ENCODE data around the gene SIRPB2. TPM values are rescaled to one million over a fixed set of nuclear protein-coding genes. Genes with fewer than 3 reads are reported as not detected.

The SIRPB2 gene
- total RNA-seq: 1.0 TPM

DNA sequence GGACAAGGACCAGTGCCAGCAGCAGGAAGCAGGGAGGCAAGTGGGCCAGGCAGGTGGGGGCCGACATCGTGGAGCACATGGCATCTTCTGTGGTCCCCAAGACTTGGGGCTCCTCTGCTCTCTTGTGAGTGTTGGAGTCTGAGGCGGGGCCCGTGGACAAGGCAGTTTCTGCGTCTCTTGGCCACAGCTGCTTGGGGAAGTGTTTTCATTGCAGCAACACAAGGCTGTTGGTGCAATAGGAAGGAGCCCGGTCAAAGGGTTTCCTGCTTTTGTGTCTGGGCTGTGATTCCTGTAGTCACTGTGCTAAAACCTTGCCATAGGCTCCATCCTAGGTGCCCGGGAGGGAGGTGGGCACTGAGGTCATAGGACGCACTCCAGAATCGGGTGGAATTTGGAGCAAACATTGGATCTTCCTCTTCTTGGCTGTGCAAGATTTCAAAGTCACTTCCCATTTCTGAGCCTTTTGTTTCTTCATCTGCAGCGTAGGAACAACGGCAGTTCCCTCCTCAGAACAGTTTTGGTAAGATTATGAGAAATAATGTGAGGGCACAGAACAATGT, at the start of gene SIRPB2:
Gene SIRPB2, minus strand, starts transcription at position 140 of the 560 bp plus-strand sequence. Its CDS starts 61 bp downstream, at position 79.
- peak; percentile 3 for ATAC-seq

DNA sequence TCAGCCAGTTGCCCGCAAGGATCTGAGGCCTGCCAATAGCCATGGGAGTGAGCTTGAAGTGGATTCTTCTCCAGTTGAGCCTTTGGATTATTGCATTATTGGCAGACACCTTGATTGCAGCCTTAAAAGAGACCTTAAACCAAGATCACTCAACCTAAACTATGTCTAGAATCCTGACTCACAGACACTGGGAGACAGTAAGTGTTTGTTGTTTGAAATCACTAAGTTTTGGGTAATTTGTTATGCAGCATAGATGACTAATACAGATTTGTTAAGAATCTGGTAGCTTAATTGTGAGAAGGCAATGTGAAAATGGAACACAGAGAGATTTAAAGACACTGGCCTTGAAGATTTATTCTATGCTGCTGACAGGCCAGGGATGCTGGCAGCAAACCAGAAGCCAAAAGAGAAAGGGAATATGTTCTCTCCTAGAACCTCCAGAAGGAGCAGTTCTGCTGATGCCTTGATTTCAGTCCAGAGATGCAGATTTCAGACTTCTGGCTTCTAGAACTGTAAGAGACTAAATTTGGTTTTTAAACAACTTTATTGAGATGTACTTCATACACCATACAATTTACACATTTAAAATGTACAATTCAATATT, 48.7 kb upstream of the SIRPB2 start:
- ATAC-seq: no peak

DNA sequence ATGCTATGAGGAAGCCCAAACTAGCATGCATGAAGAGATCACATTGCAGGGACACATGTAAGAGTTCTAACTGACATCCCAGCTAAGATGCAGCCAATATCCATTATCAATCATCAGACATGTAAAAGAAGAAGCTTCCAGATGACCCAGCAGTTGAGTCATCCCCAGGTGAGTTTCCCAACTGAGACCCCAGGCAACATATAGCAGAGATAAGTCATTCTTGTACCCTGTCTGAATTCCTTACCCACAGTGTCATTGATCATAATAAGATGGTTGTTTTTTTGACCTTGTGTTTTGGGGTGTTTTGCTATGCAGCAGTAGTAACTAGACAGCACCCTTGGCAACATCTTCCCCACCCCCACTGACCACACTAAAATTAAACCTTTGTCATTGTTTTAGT, 47.4 kb upstream of the SIRPB2 start:
- no peak for ATAC-seq

DNA sequence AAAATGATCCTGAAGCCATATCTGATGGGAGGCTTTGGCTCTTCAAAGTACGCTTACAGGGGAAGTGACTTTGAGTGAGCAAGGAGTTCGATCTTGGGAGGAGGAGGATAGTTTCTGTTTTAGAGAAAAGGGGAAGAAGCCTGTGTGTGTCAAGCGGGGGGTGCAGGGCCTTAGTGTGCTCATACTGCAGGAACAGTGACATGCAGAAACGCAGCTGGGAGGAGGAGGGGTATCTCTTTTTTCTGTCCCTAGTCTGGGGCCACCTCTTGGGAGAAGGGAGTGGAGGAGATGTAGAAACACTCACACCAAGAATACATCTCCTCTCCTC, 46.5 kb upstream of the SIRPB2 start:
- ATAC-seq: peak; percentile 26

DNA sequence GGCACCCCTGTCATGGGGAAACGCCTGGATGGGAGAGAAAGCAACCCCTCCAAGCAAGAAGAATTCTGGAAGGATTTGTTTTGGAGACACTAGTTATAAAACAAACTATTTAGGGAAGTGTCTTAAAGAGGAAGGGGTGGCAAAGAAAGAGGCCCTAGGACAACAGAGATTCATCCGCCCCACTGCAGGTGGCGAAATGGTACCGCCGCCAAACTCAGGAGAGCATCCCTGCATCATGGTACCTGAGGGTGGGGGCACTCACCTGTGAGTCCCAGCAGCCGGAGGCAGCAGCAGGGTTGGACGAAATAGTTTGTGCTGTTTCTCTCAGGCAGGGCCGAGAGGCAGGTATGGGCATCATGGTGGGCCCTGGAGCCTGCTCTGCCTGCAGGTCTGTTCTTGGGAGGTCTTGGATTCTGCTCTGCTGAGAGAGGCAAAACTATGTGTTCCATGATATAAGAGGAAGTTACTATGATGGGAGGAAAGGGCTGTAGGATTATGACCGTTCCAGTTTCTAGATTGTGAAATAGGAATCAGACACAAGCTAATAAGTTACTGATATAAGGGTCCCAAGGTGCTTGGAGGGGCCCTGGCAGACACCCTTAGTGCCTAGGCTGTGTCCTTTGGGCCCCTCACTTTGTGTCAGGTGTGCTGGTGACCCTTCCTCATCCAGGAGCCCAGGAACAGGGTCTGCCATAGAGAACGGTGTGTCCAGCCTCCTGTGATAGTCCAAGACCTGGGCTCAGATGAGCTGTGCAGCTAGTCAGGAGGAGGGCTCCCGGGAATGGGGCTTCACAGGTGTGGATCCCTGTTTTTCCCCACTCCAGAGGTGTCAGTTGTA, 45.9 kb upstream of the SIRPB2 start:
- ATAC-seq: no peak

DNA sequence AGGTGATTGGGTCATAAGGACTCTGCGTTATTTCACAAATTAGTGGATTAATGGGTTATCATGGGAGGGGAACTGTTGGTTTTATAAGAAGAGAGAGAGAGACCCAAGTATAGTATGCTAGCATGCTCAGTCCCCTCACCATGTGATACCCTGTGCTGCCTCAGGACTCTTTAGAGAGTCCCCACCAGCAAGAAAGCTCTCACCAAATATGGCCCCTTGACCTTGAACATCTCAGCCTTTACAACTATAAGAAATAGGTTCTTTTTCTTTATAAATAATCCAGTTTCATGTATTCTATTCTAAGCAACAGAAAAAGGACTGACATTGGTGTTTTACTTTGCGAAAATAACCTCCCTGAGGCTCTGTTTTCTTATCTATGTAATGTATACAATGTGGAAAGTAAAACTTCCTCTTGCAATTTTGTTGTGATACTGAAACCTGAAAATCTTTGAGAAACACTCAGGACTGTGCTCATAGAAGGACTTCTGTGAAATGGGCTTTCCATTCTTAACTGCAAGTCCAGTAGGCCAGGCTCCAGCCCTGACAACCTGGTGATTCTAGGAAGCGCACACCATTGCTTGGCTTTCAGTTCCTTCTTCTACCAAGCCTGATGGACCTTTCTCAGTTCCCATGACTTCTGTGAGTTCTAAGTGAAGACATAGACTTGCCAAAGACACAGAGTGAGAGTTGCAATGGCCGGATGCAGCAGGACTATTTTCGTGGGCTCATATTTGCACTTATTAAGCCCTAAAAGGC, 44.4 kb upstream of the SIRPB2 start:
- no peak for ATAC-seq

DNA sequence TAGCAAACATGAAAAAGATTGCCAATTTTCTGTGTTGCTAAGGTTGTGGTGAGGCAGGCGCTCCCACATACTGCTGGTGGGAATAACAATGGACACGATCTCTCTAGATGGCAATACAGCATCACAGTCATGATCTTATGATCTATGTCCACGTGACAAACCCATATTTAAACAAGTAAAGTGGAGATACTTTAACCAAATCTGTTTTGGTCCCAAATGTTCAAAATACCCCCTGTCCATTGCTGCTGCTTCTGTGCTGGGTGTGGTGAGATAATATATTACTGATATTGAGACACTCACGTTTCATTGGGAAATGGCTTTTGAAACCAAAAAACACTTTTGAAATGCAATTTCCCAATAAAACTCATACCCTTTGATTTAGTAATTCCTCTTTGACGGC, 43.3 kb upstream of the SIRPB2 start:
- ATAC-seq: no peak

DNA sequence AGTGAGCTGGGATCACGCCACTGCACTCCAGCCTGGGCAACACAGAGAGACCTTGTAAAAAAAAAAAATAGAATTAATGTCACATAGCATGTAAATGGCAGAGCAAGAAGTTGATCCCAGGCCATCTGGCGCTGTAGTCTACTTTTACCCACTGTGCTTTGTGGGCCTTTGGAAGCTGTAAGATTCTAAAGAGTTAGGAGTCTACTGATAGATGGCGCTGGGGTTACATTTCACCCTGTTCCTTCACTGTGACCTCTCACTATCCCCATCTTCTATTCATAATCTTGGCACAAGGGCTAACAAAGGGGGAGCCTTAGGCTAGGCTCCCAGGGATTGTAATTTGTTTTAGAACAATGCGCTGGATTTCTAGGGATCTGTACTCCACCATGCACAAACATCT, 41.8 kb upstream of the SIRPB2 start:
- peak; percentile 38 for ATAC-seq

DNA sequence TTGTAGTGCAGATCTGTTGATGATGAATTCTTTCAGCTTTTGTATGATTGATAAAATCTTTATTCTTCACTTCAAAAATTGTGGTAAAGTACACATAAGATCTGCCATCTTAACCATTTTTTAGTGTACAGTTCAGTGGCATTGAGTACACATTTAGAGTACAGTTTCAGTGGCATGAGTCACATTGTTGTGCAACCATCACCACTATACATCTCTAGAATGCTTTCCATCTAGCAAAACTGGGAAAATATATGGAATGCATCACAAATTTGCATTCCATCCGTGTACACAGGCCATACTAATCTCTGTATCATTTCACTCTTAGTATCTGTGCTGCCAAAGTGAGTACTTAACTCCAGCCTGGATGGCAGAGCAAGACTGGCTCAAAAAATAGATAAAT, 37.6 kb upstream of the SIRPB2 start:
- ATAC-seq: no peak

DNA sequence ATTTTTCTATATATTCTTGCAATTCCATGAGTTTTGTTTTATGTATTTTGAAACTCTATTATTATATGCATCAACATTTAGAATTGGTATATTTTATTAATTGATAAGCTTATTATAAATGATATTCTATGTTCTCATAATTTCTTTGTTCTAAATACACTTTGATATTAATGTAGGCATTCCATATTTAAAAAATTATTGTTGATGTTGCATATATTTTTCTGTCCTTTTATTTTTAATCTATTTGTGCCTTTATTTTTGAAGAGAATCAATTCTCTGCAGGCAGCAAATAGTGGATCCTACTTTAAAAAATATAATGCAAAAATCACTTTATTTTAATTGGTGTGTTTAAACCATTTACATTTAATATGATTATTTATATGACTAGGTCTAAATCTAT, 36.7 kb upstream of the SIRPB2 start:
- ATAC-seq: no peak

DNA sequence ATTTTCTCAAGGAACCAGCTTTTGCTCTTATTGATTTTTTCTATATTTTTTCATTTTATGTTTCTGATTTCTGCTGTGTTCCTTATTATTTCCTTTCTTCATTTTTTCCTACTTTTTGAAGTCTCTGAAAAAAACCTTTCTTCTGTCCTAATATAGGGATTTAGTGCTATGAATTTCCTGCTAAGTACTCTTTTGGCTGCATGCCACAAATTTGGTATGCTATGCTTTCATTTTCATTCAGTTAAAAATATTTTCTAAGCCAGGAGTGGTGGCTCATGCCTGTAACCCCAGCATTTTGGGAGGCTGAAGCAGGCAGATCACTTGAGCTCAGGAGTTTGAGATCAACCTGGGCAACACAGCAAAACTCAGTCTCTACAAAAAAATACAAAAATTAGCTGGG, 35.7 kb upstream of the SIRPB2 start:
- ATAC-seq: no peak

DNA sequence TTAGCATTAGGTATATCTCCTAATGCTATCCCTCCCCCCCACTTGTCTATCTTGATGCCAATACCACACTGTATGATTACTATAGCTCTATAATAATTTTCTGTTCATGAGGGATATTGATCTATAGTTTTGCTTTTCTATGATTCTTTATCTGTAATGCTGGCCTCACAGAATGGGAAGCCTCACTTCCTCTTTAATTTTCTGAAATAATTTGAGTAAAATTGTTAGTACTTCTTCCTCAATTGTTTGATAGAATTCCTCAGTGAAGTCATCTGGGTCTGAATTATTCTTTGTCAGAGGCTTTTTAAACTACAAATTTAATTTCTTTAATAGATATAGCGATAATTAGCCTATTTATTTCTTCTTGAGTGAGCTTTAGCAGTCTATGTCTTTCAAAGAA, 35.1 kb upstream of the SIRPB2 start:
- no peak for ATAC-seq

DNA sequence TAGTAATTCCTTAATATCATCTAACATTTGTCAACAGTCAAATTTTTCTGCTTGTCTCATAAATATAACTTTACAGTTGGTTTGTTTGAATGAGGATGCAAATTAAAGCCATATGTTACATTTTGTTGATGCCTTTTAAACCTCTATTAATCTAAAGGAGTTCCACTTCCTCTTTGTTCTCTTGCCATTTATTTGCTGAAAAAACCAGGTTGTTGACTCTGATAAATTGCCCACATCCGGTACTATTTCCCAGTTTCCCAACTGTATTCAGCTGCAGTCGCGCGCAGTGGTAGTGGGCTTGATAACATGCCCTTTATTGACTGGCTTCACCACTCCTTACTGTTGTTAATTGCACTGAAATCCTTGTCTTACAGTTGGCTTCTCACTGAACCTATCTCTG, 32.8 kb upstream of the SIRPB2 start:
- no peak for ATAC-seq

DNA sequence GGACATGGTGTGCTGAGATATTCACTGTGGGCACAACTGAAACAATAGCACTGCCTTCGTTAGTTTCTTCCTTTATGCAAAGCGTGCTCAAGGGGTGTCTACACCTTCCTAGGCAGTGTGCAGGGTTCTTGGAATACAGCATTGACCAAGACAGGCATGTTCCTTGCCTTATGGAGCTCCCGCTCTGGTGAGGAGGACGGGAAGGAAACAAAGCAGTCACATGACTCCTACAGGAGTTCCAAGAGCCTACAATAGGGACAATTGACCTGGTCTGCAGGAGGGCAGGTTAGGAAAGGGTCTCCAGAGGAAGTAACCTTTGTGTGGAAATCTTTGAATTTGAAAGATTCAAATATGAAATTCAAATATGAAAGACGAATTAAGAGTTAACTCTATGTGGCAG, 25.8 kb upstream of the SIRPB2 start:
- ATAC-seq: no peak

DNA sequence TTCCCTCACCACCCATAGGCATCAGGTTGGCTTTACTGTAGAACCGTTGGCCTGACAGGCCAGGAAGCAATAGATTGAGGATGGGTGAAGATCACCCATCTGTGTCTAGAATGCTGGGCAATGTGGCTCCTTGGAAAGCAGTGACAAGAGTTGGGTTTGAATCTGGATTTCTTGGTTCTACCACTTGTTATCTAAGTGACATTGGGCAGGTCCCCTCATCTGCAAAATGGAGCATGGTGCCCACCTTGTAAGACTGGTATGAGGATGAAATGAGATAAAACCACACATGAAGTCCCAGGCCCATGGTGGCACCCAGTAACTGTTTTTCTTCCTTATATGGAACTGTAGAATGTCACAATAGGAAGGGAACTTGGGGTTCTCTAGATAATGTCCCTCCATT, 22.6 kb upstream of the SIRPB2 start:
- ATAC-seq: no peak

DNA sequence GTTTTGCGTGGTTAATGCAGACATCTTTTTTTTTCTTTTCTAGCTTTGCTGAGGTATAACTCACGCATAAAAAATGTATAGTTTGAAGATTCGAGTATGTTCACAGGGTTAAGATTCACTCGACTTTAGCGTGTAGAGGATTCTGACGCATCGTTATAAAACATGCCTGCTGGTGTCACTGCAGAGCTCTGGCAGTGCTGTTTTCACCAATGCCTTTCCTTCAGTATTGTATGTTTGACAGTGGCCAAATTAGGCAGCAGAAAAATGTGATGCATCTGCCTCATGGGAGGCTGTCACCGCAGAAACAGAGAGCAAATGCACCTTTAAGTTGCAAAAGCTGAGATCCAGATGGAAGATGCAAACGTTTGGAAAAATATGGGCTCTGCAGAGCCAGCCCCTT, 18.0 kb upstream of the SIRPB2 start:
- peak; percentile 51 for ATAC-seq

DNA sequence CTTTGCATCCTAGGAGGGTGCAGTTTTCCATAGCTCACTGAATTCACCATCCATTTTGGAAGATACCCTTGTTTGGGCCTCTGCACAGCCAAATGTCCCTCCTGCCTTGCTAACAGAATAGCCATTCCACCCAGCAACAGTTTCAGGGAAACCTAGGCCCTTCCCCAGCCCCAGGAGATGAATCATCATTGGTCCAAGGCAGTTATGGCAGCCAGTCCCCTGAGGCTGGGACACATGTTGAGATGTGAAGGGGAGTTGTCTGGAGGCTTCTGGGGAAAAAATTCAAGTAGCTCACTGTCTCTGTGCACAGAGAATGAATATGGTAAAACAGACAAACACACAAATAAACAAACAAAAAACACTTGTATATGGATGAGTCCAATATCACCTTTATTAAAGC, 17.4 kb upstream of the SIRPB2 start:
- no peak for ATAC-seq

DNA sequence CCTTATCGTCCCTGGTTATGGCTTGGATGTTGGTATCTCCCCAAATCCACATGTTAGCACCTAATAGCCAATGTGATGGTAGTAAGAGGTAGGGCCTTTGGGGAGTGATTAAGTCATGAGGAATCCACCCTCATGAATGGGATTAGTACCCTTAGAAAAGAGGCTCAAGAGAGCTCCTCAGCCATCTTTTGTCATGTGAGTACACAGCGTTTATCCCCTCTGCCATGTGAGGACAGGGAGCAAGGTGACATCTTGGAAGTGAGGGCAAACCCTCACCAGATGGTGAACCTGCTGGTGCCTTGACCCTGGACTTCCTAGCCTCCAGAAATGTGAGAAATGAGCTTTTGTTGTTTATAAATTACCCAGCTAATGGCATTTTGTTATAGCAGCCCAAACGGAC, 16.1 kb upstream of the SIRPB2 start:
- ATAC-seq: no peak

DNA sequence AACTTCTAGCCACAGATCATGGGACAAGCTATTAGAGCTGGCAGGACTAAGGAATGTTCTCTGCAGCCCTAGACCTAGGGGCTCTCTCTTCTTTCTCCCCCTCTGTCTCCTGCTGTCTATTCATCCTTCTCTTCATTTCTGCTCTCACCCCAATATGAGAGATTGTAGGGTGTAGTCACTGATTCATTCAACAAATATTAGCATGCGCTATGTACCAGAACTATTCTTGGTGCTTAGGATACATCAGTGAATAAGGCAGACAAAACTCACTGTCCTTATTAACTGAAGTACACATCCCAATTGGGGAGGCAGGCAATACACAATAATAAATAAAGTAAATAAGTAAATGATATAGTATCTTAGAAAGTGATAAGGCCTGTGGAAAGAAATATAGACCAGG, 14.7 kb upstream of the SIRPB2 start:
- peak; percentile 28 for ATAC-seq

DNA sequence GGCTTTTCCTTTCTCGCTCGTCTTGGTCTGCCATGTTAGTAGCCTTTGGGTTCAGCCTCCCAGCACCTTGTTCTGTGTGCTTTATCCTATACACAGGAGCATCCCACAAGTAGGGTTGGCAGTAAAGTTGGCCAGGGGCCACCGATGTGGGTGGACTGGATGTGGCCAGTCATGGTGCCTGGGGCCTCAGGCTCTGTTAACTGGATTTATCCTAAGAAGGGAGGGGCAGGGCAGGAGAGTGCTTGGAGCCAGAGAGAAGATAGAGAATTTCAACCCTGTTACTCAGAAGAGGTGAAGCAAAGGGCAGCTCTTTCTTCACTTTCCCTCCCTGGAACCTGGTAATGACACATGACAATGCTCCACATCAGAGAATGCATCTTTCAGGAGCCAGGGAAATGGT, 14.1 kb upstream of the SIRPB2 start:
- peak; percentile 76 for ATAC-seq

DNA sequence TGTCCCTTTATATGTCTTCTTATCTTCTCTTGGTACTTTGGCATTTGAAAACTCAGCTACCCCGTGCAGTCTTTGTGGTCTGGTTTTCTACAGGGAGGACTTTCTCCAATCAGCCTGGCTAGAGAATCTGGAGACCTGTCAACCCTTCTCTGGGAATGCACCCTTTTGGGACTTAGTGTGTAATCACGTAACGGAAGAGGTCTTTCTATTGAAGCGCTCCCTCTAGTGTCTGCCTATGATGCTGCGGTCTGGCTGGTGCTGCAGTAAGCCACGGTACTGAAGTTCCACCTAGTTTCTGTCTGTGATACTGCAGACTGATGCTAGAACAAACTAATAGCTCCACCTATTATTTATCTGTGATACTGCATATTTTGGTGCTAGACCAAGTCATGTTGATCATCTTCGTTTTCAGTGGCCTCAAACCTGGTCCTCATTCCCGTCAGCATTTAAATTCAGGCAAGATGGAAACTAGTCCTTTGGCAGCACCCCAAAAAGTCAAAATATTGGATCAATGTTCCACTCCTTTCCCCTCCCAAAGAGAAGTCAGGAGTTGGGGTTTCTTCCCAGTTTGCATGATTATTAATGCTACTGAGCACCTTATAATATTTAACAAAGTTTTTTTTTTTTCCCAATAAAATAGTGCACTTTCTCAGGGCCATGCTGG, 12.5 kb upstream of the SIRPB2 start:
- ATAC-seq: peak; percentile 84

DNA sequence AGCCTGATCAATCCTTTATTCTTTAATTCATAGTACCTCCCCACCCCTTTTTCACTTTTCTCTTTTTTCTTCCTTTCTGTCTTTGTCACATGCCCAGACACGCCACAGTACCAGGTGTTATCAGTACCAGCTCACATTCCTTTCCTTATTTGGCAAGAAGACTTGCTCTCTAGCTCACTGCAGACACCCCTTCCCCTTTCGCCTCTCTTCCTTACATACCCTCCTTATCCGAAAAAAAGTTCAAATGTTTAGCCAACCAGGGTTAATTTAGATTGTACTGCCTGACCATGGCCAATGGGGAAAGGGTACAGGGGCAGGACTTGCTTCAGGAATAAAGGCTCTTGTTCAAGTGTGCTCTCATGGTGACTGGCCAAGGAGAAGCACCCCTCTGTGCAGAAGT, 9.3 kb upstream of the SIRPB2 start:
- ATAC-seq: no peak

Measured in esophagus mucosa (tissue), 1 donor.